Suprapubic skin (tissue), 4 donors: Measurements from ENCODE around the gene PLEK.
"Not testable (repeated sequence)": the region's sequence is repeated elsewhere in the genome, so short reads cannot be mapped to it uniquely, and the experiment has no call there.

Experiments used
- EP300 ChIP-seq: sonication (generic); formaldehyde crosslinking; IDR thresholded peaks from one replicate; pipeline ENCODE4 v1.6.1; 2017; ENCODE audit warnings: antibody characterized with exemption
- POLR2A ChIP-seq, 2 donors: fragments of 450-650 bp; IDR thresholded peaks; one replicate each; pipeline ENCODE4 v1.6.1; 2017; ENCODE audit warnings: antibody characterized with exemption in 2 of 2, mild to moderate bottlenecking in 2 of 2, moderate library complexity in 2 of 2
- POLR2AphosphoS5 ChIP-seq, 3 donors: sonication (generic); formaldehyde crosslinking; IDR thresholded peaks; one replicate each; pipeline ENCODE4 v1.6.1; 2017; ENCODE audit warnings: antibody characterized with exemption in 3 of 3
- TF ChIP-seq, protein P1 (sequence below), 2 donors: fragments of 200-600 bp in 1 of 2; fragments of 450-650 bp in 1 of 2; sonication (generic) in 1 of 2; IDR thresholded peaks; one replicate each; pipeline ENCODE4 v1.5.1; 2016 to 2019; ENCODE audit warnings: antibody characterized with exemption in 2 of 2, mild to moderate bottlenecking in 1 of 2, moderate library complexity in 1 of 2

- TF ChIP-seq POLR2A (IDR thresholded peaks at IDR 0.05); EP300; POLR2AphosphoS5 (IDR thresholded peaks at IDR 0.05): not testable (repeated sequence)
- TF ChIP-seq, protein P1, sequence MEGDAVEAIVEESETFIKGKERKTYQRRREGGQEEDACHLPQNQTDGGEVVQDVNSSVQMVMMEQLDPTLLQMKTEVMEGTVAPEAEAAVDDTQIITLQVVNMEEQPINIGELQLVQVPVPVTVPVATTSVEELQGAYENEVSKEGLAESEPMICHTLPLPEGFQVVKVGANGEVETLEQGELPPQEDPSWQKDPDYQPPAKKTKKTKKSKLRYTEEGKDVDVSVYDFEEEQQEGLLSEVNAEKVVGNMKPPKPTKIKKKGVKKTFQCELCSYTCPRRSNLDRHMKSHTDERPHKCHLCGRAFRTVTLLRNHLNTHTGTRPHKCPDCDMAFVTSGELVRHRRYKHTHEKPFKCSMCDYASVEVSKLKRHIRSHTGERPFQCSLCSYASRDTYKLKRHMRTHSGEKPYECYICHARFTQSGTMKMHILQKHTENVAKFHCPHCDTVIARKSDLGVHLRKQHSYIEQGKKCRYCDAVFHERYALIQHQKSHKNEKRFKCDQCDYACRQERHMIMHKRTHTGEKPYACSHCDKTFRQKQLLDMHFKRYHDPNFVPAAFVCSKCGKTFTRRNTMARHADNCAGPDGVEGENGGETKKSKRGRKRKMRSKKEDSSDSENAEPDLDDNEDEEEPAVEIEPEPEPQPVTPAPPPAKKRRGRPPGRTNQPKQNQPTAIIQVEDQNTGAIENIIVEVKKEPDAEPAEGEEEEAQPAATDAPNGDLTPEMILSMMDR (IDR thresholded peaks at IDR 0.05), result not testable (repeated sequence)
Observed at GRCh38 chr2:68397704-68398263, 32.7 kb downstream of the PLEK start.
